GM11168 (cell line): ENCODE data around the gene ASPHD1.
"Not testable (repeated sequence)": the region's sequence is repeated elsewhere in the genome, so short reads cannot be mapped to it uniquely, and the experiment has no call there.

Experiments used
- in situ Hi-C: fragments of 300-500 bp; cut with MboI; formaldehyde crosslinking; loops from one replicate; pipeline ENCODE4 v1.12.0; 2022; ENCODE audit warnings: low sequenced_read_pairs; ENCODE audit not compliant: unreplicated experiment

Gene ASPHD1

GRCh38 chr16:29900102-29900887 lies at the start of gene ASPHD1:
TSS of gene ASPHD1 (plus strand) at chr16:29900488. CDS start at chr16:29900972, 484 bp downstream.
- in situ Hi-C loops, result no loop called here

GRCh38 chr16:29850998-29851397 lies 49.3 kb upstream of the ASPHD1 start:
- in situ Hi-C loops, result no loop called here

GRCh38 chr16:29852654-29853053 lies 47.6 kb upstream of the ASPHD1 start:
- in situ Hi-C loops, result no loop called here

- in situ Hi-C loops, result no loop called here
Measured at GRCh38 chr16:29854520-29855100, 45.7 kb upstream of the ASPHD1 start.

- in situ Hi-C loops, result no loop called here
Measured at GRCh38 chr16:29857133-29857760, 43.0 kb upstream of the ASPHD1 start.

- in situ Hi-C loops, result no loop called here
Measured at GRCh38 chr16:29858149-29858849, 42.0 kb upstream of the ASPHD1 start.

DNA sequence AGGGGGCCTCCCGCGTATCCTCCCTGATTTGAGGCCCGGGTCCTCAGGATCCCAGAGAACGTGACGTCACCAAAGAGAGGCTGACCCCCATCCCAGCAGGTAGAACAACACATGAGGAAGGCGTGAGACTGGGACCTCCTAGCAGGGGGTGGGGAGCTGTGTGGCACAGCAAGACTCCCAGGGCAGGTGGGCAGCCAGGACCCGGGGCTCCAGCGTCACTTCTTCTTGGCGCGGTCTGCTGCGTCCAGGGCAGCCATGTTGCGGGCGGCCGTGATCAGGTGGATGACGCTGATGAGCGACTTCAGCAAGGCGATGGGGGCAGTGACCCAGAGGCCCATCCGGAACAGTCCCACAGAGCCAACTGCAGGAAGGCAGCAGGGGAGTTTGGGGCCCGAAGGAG lies 41.3 kb upstream of the ASPHD1 start:
- in situ Hi-C loops, result no loop called here

DNA sequence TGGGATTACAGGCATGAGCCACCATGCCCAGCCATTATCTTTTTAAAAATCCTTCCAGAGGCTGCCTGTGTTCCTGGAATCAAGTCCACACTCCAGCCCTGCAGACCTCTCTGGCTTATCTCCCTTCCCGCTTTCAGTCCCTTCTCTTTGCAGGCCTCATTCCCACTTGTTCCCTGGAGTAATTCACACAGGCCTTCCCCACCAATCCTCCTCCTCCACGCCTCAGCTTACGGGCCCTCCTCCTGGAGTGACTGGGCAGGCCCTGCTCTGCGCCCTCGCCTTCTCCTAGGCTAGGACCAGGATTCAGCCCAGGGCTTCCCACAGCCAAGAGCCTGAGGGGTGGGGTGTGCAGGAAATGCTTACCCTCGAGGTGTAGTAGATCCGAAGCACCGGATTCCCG lies 40.1 kb upstream of the ASPHD1 start:
- in situ Hi-C loops, result no loop called here

- in situ Hi-C loops, result no loop called here
Measured at GRCh38 chr16:29862383-29862883, 37.9 kb upstream of the ASPHD1 start.

- in situ Hi-C loops, result no loop called here
Measured at GRCh38 chr16:29862884-29863668, 37.2 kb upstream of the ASPHD1 start, which contains the start of gene CDIPT. TSS of gene CDIPT (minus strand) at chr16:29863226. CDS start at chr16:29862857, 369 bp downstream.

DNA sequence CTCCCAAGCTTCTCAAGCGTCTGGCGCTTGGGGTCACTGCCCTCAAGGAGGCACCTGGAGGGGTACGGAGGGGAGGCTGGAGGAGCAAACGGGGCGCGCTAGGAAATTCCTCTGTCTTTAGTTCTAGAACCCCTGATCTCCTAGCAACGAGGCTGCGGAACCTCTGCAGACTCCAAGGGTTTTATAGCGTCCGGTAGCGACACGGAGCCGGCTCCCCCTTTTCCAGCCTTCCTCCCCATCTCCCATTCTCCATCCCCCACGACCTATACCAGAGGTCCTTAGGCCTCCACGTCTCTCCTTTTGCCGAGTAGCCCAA lies 36.7 kb upstream of the ASPHD1 start:
- in situ Hi-C loops, result no loop called here

DNA sequence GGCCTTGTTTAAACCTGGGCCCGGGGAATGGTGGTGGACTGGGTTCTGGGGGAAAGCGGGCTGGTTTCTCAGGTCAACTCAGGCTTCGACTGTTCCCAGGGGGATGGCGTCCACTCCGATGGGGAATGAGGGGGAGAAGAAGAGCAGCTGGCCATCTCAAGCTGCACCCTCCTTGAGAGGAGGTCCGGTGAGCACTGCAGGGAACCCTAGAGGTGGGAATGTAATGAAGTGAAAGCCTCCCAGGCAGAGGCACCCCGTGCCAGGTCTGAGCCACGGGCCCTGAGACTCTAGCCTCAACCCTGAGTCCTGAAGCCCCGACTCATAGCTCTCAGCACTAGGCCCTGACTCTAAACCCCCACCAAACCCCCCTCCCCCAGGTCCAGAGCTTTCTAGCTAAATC lies 36.1 kb upstream of the ASPHD1 start:
- in situ Hi-C loops, result no loop called here

DNA sequence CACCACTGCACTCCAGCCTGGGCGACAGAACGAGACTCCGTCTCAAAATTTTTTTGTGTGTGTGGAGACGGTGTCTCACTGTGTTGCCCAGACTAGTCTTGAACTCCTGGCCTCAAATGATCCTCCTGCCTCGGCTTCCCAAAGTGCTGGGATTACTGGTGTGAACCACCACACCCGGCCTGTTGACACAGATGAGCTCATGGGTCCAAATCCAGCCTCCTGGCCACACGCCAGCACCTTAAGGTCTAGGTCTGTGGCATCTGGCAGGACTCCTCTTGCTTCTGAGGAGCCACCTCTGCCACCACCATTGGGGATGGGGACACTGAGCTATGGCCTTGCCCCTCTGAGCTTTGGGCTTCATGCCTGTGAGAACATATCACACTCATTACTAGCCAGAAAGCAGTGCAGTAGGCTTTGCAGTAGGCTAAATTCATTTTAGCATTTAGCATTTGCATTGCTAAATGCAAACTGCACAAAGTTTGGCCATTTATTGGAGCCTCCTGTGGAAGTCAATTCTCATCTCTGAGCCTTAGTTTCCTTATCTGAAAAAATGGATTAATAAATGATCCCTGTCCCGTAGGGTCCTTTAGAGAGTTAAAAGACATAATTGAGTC lies 31.8 kb upstream of the ASPHD1 start:
- in situ Hi-C loops, result no loop called here

DNA sequence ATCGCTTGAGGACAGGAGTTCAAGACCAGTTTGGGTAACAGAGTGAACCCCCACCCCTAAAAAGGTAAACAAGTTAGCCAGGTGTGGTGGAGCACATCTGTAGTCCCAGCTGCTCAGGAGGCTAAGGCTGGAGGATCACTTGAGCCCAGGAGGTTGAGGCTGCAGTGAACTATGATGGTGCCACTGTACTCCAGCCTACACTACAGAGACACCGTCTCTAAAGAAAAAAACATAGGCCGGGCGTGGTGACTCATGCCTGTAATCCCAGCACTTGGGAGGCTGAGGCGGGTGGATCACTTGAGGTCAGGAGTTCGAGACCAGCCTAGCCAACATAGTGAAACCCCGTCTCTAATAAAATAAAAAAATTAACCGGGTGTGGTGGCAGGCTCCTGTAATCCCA lies 31.2 kb upstream of the ASPHD1 start:
- in situ Hi-C loops, result not testable (repeated sequence)

- in situ Hi-C loops, result no loop called here
Measured at GRCh38 chr16:29871822-29872546, 28.3 kb upstream of the ASPHD1 start.

DNA sequence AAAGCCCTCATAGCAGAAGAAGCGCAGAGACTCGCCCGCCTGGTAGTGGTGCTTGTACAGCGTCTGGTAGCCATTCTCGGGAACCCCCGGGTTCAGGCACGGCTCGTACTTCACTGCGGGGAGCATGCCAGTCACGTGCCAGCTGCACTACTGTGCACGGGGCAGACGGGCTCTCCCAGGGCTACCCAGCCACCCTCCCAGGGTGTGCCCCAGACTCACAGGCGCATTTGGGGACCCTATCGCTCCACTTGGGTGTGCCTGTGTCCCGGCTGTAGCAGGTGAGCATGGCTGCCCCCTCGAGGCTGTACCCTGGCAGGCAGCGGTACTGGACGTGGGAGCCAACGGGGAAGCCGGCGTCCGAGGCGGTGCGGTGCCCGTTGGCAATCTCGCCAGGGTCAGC lies 27.0 kb upstream of the ASPHD1 start:
- in situ Hi-C loops, result no loop called here

- in situ Hi-C loops, result no loop called here
Measured at GRCh38 chr16:29875206-29875605, 25.1 kb upstream of the ASPHD1 start.

DNA sequence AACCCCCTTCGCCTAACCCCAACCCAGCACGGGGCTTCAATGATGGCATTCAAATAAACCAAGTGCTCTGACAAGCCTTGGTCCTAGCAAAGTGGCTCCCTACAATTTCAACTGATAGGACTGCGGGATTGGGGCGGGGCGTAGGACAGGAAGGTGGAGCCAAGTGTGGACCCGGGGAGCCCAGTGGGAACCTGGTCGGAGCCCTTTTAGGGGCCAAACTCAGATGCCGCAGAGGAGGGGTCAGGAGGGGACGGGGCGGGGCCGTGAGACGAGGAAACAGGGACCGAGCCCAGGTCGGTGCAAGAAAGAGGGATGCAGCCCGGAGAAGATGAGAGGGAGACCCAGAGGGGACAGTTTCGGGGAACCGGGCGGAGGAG lies 24.1 kb upstream of the ASPHD1 start:
- in situ Hi-C loops, result no loop called here
